SH-SY5Y (cell line): Measurements from ENCODE around the gene TRMT11.

ENCODE experiments used
- GATA2 ChIP-seq: IDR thresholded peaks from 2 replicates; pipeline ENCODE4 v1.6.1; 2011; ENCODE audit warnings: mild to moderate bottlenecking, low read depth, low read length
- GATA3 ChIP-seq: IDR thresholded peaks from 2 replicates; pipeline ENCODE4 v1.6.1; 2011; ENCODE audit warnings: low read depth, mild to moderate bottlenecking, low read length, moderate library complexity

Gene TRMT11

DNA sequence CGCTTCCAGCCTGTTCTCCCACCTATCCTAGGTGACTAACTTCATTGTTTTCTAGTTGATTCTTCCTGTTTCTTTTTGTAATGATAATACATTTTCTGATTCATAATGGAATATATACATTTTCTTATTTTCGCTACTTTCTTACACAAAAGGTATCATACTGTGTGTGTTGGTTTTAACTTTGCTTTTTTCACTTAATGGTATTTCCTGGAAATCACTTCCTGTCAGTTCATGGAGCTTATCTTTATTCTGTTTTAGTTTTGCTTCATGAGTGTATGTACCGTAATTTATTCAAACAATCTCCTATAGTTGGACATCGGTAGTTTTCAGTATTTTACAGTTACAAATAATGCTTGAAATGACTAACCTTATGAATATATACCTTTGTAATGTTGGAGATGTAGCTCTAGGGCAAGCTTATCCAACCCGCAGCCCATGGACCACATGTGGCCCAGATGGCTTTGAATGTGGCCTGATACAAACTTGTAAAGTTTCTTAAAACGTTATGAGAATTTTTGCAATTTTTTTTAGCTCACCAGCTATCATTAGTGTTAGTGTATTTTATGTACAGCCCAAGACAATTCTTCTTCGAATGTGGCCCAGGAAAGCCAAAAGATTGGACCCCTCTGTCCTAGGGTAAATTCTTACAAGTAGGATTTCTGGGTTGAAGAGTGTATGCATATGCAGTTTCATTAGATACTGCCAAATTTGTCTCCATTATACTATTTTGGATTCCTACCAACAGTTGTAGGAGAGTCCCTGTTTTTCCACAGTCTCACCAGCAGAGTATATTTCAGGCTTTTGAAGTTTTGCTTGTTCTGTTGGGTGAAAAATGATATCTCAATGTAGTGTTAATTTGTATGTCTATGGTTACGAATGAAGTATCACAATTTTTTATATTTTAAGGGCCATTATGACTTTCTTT lies 16.7 kb downstream of the TRMT11 start:
- TF ChIP-seq GATA3, result no peak
- no peak for TF ChIP-seq GATA2

DNA sequence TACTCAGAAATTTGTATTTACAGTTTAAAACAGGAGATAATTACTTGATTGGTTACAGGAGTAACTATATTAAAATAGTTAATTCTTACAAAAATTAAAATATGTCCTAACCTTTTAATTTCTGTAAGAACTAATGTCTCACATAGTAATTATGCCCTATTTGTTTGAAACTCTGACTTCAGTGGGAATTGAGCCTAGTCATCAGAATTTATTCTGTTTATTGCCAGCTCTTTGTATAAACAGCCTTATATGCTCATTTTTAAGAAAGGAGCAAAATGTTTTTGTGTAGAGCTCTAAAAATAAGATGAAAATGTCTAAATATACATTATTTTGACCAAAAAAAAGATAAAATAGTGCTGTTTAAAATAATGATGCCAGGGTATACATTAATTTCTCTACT lies 21.5 kb downstream of the TRMT11 start:
- TF ChIP-seq GATA2 (no peak), GATA3 (no peak)

DNA sequence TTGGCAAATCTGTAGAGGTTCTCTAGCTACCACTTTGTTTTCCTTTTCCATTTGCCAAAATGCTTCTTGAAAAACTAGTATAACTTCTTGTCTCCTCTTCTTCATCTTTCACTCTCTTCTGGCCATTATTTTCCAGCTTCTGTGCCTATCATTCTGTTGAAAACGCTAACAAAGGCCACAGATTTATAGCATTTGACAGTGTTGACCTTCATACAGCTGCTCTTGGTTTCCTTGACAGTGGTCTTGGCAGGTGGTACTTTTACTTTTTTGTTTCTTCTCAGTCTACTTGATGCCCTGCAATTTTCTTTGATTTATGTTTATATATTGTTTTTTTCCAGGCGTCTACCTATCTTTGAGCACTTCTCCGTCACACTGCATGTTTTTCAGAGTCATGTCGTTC lies 23.7 kb downstream of the TRMT11 start:
- TF ChIP-seq GATA2 (no peak), GATA3 (no peak)

DNA sequence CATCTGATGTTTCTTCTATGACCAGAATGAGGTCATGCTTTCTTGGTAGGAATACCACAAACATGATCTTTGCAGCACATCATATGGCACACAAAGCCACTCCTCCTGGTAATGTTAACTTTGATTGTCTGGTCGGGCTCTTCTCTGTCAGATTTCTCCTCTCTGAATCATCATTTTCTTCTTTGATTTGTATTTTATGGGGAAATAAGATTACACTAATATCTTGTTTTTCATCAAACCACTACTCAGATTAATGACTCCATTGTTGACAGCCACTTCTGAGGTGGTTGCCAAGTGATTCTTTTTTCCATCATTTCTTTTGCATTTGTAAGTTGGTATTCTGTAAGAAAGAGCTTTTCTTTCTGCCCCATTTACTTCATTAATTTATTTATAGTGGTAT lies 29.5 kb downstream of the TRMT11 start:
- no peak for TF ChIP-seq GATA3
- no peak for TF ChIP-seq GATA2

DNA sequence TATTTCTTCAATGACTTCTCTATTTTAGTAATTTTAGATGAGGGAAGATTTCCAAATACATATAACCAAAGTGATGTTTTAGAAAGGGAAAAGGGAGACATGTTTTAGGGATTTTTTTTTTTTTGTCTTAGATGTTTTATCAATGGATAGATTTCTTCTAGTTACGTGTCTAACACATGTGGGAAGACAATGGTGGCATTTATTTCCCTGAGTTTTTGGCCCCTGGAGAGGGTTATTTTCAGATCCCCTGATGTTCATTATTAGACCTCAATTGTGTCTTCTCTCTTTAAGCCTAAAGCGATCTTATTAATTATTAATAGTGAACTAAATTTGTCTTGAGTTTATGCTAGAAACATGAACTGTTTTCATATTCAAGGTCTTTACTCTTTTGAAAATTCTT lies 30.3 kb downstream of the TRMT11 start:
- TF ChIP-seq GATA2, result no peak

DNA sequence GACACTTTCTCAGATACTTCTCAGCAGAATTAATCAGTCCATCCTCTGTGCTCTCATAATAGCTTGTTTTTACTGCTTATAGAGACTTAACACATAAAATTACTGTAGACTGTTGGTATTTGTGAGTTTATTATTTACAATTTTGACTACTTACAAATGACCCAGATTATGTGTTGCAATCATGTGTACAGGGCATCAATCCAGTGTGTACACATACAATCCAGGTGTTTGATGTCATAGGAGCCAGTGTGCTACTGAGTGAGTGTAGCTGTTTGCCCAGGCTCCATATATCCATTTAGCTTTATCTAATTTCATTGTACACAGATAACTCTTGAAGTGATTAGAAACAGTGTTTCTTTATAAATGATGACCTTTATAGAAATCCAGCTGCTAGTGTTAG lies 31.3 kb downstream of the TRMT11 start:
- TF ChIP-seq GATA3 (no peak), GATA2 (no peak)

DNA sequence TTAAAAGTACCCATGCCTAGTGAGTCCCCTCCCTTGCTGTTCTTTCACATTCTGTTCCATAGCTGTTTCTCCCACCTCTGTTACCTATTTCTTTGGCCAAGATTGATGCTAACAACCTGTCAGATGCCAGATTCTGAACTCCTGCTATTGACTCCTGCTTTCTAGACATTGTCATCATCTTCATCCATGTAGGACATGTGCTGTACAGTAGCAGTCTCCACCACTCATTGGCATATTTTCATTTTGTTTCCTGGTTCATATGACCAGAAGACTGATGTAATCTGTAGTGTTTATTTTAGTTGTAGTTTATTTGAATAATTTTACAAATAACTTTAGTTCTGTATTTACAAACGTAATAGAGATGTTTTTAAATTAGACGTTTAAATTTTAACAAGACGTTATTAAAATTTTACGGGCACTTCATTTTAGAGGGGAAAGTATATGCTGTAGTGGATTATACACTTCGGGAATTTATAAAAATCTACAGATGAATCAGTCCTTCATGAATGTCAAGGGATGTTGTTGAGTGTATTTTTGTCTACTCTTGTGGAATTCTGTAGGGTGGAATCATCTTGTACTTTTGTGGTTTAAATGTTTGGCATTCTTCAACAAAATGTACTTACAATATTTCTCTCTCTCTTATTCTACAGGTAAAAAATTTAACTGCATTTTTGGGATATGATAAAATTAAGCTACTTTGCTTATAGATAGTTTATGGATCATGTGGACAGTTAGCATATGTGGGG lies 34.1 kb downstream of the TRMT11 start:
- no peak for TF ChIP-seq GATA3
- TF ChIP-seq GATA2, result no peak

DNA sequence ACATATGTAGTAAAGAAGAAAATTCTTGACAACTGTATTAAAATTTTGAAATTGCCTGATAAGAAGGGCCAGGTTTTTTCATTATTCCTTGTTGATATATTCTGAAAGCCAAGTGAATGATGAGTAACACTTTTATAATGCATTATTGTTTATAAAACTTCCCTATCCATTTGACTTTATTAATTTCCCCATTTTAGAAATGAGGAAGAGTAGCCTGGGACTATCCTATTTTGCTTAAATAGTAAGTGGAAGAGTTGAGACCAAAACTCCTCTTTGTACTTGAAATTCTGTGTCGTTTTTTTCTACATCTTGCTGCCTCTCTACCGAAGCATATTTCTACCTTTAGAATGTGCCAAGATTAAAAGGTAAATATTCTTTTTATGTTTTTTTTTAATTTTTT lies 39.7 kb downstream of the TRMT11 start:
- TF ChIP-seq GATA2, result no peak

DNA sequence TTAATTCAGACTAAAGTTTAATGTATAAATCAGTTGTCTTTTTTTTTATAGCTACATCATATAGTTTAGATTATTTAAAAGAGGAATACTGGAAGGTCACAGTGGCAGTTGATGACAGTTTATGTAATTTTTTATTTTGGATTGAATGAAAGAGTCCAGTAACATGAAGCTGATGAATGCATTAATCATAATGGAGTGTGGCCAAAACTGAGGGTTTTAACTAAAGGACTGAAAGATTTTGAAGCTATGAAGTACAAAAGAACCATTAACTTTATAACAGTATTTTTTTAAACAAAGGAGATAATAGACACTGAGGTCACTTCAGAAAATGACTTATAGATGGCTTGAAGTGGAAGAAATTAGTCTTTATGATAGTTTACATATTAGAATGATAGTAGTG lies 41.3 kb downstream of the TRMT11 start:
- no peak for TF ChIP-seq GATA2
- no peak for TF ChIP-seq GATA3

DNA sequence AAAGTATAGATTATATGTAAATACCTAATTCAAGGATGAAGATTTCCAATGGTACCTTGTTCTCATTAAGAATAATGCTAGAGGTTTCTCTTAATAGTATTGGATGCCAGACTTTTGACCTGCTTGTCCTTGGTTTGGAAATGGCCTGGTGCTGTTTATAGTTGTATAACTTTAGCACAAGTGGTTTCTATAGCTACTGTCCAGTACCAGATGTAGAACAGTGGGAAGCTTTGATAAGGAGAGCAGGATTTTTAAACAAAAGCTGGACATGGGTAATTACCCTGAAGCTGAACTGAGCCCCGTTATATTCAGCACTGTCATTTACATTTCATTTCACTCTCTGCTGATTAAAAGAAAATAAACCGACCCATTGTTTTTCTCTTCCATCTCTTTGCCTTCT lies 43.7 kb downstream of the TRMT11 start:
- no peak for TF ChIP-seq GATA2
- TF ChIP-seq GATA3, result no peak

- TF ChIP-seq GATA3 (no peak), GATA2 (no peak)
Observed at GRCh38 chr6:126033696-126034095, 47.4 kb downstream of the TRMT11 start.

- TF ChIP-seq GATA3 (no peak), GATA2 (no peak)
Observed at GRCh38 chr6:126034656-126035055, 48.3 kb downstream of the TRMT11 start.

DNA sequence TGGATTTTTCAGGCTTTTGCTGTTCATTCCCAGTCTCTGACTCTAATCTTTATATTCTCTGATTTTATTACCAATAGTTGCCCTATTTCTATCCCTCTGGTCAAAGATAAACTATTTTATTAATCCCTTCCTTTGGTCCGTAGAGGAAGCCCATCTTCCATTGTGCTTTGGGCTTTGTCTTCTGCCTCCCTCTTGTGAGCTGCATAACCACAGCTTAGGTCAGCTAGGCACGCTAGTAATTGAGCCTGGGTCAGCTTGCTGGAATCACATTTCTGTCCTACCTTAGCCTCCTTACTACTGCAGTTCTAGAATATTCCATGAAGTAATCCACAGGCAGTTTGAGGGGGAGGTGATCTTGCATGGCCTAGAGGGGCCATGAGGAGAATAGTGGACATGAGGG lies 49.4 kb downstream of the TRMT11 start:
- TF ChIP-seq GATA3, result no peak
- TF ChIP-seq GATA2, result no peak

GRCh38 chr6:126038234-126038633 lies 51.9 kb downstream of the TRMT11 start:
- no peak for TF ChIP-seq GATA3

GRCh38 chr6:126039284-126039683 lies 52.9 kb downstream of the TRMT11 start:
- TF ChIP-seq GATA2 (no peak), GATA3 (no peak)

DNA sequence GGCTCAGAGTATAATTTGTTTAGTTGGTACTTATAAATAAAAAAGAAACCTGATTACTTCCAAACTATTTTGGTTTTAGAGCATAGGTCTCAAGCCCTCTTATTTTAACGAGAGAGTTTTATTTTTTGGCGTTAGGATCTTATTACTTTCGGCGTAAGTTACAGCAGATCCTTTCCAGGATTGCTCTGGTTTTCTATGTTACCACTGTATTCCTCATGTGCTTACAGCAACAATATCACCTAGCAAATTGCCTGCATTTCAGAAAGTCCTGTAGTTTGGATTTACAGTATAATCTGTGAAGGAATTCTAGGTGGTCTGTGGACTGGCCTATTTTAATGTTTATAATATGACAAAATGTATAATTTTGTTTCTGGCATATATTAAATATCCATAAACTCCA lies 54.1 kb downstream of the TRMT11 start:
- TF ChIP-seq GATA2 (no peak), GATA3 (no peak)
